ENCODE data around the gene TAS2R20. TPM values are rescaled to one million over a fixed set of nuclear protein-coding genes. Genes with fewer than 3 reads are reported as not detected.

Gene TAS2R20, protein sequence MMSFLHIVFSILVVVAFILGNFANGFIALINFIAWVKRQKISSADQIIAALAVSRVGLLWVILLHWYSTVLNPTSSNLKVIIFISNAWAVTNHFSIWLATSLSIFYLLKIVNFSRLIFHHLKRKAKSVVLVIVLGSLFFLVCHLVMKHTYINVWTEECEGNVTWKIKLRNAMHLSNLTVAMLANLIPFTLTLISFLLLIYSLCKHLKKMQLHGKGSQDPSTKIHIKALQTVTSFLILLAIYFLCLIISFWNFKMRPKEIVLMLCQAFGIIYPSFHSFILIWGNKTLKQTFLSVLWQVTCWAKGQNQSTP
- total RNA-seq = 0.64 and 0.65 TPM in 2 replicates

DNA sequence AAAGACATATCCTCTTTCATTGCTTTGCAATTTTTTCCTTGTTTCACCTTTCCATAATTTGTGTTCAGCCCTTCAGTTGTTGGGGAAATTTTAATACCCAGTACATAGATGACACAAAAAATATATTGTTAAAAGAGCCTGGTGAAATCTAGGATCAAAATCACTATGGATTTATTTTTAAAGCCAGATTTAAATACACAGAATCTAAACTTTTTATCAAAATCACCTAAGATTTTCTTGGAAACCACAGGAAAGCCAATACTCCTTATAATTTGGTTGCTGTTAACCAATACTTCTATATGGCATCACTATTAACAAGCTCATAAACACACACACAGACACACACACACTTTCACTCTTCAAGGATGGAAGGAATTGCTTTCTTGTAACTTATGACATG is at the start of gene TAS2R20:
Gene TAS2R20 (minus strand): TSS at position 101 of the 400 bp plus-strand sequence. CDS start 429 bp downstream, outside the sequence.

DNA sequence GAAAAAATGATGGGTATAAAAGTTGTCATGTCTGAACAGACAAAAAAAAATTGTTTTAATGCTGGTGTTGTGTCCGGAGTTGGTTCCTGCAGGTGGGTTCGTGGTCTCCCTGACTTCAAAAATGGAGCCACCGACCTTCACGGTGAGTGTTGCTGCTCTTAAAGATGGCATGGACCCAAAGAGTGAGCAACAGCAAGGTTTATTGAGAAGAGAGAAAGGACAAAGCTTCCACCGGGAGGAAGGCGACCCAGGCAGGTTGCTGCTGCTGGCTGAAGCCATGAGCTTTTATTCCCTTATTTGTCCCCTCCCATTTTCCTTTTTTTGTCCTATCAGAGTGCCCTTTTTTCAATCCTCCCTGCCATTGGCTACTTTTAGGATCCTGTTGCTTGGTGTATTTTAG is 33.2 kb upstream of the TAS2R20 start, which contains the start of gene TAS2R31:
Gene TAS2R31 (minus strand): TSS at position 101 of the 400 bp plus-strand sequence. CDS start 72 bp downstream, at position 29.

DNA sequence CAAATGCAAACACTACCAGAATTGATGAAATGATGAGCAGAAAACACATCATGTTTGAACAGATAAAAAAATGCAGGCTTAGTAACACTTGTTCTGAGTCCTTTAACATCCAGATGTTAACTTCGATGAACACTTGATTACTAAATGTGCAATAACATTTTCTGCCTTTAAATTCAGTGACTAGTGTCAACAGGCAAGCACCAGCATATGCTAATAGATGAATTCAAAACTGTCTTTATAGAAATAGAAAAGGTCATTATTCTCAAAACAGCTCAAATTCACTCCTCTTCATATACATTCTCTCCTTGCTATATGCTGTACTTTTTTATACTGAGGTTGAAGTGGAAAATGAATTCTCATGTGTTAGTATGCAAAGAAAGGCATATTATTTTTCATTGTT is 24.4 kb upstream of the TAS2R20 start, which contains the start of gene TAS2R19:
Gene TAS2R19 (minus strand): TSS at position 101 of the 400 bp plus-strand sequence. CDS start 49 bp downstream, at position 52.

GRCh38 chr12:10986812-10987211 is 11.3 kb downstream of the TAS2R20 start, which contains the start of gene TAS2R50:
Gene TAS2R50, minus strand, starts transcription at chr12:10986912. Its CDS starts 52 bp downstream, at chr12:10986860.

Other genes starting within 250 kb of the TAS2R20 start
- gene TAS2R7, start 195.7 kb downstream of the TAS2R20 start, total RNA-seq = not detected in 2 replicates
- gene TAS2R8, start 191.0 kb downstream of the TAS2R20 start, total RNA-seq = 0.08 TPM in 1 of 2 replicates, not detected in the other
- gene TAS2R9, start 188.1 kb downstream of the TAS2R20 start, total RNA-seq = not detected in 2 replicates
- 0.40 TPM in 1 of 2 replicates, not detected in the other for gene TAS2R10, start 171.9 kb downstream of the TAS2R20 start, total RNA-seq
- 0.64 and 1.3 TPM in 2 replicates for gene PRR4, start 148.8 kb downstream of the TAS2R20 start, total RNA-seq
- gene PRH1, start 114.0 kb downstream of the TAS2R20 start, total RNA-seq = 2.7 and 4.9 TPM in 2 replicates
- under 0.01 and 2.8 TPM in 2 replicates for gene TAS2R13, start 88.7 kb downstream of the TAS2R20 start, total RNA-seq
- gene PRH2, start 69.1 kb downstream of the TAS2R20 start, total RNA-seq = 0.13 and 0.48 TPM in 2 replicates
- gene TAS2R14, start 59.0 kb downstream of the TAS2R20 start, total RNA-seq = 0.56 and 1.9 TPM in 2 replicates
- gene TAS2R50, start 11.4 kb downstream of the TAS2R20 start, total RNA-seq = 0.13 and 0.16 TPM in 2 replicates
- 0.40 TPM in 1 of 2 replicates, not detected in the other for gene TAS2R19, start 24.3 kb upstream of the TAS2R20 start, total RNA-seq
- 0.39 and 6.8 TPM in 2 replicates for gene TAS2R31, start 33.1 kb upstream of the TAS2R20 start, total RNA-seq
- 2.8 TPM in 1 of 2 replicates, not detected in the other for gene TAS2R46, start 64.0 kb upstream of the TAS2R20 start, total RNA-seq
- gene TAS2R43, start 94.0 kb upstream of the TAS2R20 start, total RNA-seq = 0.13 TPM in 1 of 2 replicates, not detected in the other
- gene TAS2R30, start 136.3 kb upstream of the TAS2R20 start, total RNA-seq = 0.78 and 1.7 TPM in 2 replicates
- 7.8 and 8.9 TPM in 2 replicates for gene SMIM10L1, start 172.9 kb upstream of the TAS2R20 start, total RNA-seq
- gene TAS2R42, start 188.6 kb upstream of the TAS2R20 start, total RNA-seq = not detected in 2 replicates

Measured in epithelial cell of alveolus of lung (primary cell).